Activated naive CD4-positive, alpha-beta T cell treated with anti-CD3 and anti-CD28 coated beads, Interleukin-2, amount 50 U/mL, for 16 hours (primary cell): ENCODE data around the gene NAT9.
A peak's percentile ranks its signal among the peaks of the same experiment; 100 is the strongest.

Experiments
- DNase-seq: peaks from one replicate; pipeline ENCODE4 v3.0.0-alpha.2; 2020

NAT9 gene

DNA sequence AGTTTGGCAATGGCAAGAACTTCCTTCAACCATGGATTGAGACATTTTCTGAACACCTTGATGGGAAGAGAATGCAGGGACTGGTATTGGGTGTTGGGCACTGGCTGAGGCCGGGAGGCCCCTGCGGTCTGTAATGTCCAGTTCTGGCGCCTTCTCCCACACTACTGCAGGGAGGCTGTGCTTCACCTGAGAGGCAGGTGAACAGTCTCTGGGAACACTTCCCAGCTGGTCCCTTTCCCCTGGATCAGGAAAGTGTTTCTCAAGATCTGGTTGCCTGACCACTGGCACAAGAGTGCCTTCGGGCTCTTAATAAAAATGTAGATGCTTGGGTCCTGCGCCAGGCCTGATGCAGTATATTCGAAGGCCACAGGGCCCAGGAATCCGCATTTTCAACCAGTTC is 28.5 kb upstream of the NAT9 start:
- DNase-seq, result no peak

GRCh38 chr17:74803971-74804370 is 27.8 kb upstream of the NAT9 start:
- DNase-seq, result no peak

DNA sequence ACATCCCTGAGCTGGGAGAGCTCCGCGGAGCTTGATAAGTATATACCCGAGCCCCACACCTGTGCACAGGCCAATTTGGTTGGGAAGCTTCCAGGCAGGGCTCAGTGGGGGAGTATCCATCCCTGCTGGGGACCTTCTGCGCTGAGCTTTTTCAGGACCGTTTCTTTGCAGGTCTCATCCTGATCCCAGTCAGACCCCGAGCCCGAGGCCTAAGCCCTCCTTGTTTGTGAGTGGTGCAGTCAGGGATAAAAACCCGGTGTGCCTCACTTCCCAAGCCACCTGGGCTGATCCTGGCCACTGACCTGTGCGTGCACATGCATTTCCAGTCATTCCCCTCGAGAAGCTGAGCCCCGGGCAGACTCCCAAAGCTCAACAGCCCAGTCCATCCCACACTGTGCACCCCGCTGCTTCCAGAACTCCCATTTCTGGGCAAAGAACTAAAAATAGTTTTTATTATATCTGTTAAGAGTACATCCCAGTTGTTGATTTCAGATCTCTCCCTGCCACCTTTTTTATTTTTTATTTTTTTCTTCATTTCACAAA is 27.3 kb upstream of the NAT9 start:
- no peak for DNase-seq

DNA sequence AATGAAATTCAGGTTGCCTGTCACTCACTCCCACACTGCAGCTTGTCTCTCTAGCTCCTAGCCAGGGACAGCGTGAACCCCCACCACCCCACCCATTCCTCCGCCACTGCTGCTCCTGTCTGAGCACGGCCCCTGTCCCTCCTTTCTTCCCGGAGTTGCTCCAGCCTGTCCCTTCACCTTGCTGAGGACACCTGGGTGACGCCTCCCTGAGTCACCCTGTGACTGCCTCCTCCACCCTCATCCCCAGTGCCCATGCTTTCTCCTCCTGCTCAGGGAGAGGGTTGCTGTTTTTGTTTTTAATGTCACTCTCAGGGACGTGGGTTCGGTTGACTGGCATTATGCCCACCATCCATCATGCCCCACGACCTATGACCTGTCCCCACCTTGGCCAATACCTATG is 25.8 kb upstream of the NAT9 start:
- no peak for DNase-seq

DNA sequence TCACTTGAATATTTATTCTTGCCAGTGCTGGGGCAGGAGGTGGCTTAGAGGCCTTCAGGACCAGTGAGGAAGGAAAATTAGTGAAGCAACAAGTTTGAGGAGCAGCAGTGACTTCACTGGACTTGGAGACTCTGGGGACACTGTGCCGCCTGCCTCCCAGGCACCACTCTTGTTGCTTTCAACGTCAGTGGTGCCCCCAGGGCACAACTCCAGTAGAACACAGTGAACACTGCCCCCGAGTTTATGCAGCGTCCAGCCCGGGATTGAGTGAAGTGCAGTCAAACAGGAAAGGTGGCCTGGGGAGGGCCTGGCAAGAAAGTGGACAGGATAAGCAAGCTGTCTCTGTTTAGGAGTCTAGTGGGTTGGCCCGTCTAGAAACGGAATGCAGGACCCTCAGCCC is 24.4 kb upstream of the NAT9 start:
- DNase-seq, result no peak

GRCh38 chr17:74799097-74799496 is 23.0 kb upstream of the NAT9 start:
- no peak for DNase-seq

DNA sequence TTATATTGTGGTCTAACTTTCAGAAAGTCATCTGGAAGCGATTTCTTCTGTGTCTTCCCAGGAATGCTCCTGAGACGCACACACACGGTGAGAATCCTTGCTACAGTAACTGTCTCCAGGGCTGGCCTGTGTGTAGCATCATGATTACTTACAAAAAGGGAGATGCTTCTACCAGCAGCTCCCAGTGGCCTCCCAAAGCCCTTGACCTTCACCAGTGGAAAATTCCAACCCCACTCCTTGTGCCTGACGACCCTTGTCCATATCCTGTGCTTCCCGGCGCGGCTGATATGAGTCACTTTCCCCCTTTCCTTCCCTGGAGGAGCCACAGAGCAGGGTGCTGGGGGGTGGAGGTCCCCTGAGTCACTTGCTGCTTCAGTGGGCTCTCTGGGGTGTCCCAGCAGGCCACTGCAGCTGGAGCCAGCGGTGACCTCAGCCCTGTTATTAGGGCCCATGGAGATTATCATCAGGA is 22.1 kb upstream of the NAT9 start:
- no peak for DNase-seq

DNA sequence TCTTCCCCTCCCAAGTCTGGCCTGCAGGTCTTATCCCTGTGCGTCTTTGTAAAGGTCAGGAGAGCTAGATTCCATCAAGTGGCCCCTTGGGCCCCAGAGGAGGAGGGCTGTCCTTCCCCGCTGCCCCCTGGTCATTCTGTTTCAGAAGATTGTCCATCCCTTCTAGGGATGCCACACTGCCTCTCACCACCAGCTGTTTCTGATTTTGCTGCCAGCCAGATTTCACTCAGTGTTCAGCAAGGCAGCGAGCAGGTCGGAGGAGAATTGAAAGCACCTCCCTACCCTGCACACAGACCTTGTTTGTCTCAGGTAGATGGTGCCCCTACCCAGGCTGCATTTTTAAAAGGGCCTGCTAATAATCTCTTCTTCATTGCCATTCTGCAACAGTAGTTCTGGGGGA is 21.7 kb upstream of the NAT9 start:
- no peak for DNase-seq

DNA sequence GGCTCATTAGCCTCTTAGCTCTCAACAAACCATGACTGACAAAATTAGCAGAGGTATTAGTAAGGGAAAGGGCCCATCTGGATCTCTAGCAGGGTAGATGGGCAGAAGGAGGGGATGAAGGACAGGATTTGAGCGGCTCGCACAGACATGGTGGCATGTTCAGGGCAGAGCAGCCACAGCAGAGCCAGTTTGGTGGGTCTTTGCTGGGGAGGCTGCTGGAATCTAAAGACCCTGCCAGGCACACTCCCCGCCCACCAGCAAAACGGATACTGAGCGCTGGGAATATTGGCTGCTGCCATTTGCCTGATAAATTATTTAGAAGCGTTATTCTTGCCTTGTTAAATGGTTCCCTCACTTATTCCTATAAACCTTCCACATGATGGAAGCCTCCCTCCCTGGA is 20.7 kb upstream of the NAT9 start:
- no peak for DNase-seq

- DNase-seq, result no peak
Observed at GRCh38 chr17:74796211-74796610, 20.1 kb upstream of the NAT9 start.

- no peak for DNase-seq
Observed at GRCh38 chr17:74795327-74796020, 19.3 kb upstream of the NAT9 start.

DNA sequence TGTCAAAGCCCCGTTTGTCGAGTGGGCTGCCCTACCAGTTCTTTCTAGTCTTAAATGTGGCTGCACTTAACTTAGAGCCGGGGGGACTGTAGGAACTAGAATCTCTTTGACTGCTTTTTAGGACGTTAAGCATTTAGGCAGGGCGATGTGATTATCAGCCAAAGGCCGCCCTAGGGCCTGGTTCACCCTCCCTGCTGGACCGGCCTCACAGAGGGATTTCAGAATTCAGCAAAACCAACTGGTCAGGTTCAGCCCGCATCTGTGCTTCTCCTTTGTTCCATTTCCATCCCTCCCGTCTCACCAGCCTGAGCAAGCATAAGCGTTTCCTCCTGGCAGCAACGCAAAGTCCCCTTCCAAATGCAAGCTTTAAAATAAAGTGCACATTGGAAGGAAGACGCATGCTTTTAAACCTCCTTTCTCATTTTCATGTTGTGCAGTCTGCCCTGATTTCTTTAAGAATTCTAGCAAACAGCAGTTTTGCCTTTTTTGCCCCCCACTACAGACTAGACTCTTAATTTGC is 16.5 kb upstream of the NAT9 start:
- no peak for DNase-seq

GRCh38 chr17:74790161-74791058 is 14.3 kb upstream of the NAT9 start:
- no peak for DNase-seq

DNA sequence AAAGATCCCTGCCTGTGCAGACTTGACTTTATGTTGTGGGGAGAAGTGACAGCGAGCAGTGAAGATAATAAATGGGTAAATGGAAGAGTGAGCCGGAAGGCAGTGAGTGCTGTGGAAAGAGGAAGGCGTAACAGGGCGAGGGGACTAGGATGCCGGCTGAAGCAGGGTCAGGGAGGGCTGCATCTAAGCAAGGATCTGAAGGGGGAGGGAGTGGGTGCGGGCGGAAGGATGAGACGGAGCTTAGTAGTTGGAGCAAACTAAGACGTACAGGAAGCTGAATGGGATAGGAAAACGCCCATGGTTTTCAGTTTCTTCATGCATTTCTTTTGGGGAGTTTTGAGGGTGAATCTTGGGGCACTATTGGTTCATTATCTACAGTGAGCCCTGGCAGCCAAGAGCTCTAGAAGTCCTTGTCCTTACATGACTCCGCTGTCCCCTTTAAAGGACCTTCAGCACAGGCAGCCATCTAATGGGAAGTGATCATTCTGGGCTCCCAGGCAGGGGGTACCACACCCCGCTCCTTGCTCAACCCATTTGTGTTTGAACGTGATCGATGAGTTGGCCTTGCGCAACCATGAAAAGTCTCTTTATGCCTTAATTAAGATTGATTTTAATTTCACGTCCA is 10.4 kb upstream of the NAT9 start:
- no peak for DNase-seq

GRCh38 chr17:74785981-74786360 is 9.8 kb upstream of the NAT9 start:
- no peak for DNase-seq

GRCh38 chr17:74785096-74785980 is 9.2 kb upstream of the NAT9 start:
- peak; percentile 31 for DNase-seq

DNA sequence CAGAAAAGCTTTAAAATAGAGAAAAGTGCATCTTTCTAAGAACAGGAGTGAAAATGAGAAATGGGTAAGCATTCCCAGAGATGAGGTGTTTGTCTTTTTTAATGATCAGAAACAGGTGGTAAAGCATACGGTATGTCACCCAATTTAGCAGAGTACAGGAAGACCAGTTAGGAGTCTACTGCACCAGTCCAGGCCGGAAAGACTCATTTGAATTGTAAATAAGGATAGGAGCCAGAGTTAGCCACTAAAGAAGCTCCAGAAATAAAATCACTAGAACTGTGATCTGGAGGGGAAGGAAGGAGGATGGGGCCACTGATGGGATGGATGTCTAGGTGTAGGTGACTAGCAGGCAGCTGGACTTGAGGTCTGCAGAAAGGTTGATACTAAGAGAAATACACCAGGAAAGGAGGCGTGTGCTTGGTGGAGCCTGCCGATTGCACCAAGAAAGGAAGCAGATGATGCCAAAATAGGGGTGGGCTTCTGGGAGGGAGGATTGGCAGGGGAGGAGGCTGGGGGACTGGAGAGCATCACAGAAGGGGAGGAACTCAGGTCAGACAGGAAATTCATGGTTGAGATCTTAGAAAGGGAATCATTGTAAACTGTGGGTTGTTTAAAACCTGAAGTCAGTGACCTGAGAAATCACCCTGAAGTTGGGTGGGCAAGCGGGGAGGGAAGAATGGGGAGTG is 8.1 kb upstream of the NAT9 start:
- no peak for DNase-seq

DNA sequence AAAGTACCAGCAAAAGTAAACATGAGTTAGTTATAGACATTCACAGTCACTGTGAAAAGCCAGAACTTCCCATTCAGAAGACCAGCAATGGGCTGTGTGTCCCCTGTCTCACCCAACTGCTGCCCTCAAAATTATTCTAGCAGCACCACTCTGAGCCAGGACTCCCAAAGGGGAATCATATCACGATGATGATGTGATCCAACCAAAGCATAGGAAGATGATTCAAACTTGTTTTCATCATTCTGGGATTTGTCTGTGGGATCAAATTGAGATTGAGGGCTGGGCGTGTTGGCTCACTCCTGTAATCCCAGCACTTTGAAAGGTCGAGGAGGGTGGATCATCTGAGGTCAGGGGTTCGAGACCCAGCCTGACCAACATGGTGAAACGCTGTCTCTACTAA is 6.4 kb upstream of the NAT9 start:
- no peak for DNase-seq

DNA sequence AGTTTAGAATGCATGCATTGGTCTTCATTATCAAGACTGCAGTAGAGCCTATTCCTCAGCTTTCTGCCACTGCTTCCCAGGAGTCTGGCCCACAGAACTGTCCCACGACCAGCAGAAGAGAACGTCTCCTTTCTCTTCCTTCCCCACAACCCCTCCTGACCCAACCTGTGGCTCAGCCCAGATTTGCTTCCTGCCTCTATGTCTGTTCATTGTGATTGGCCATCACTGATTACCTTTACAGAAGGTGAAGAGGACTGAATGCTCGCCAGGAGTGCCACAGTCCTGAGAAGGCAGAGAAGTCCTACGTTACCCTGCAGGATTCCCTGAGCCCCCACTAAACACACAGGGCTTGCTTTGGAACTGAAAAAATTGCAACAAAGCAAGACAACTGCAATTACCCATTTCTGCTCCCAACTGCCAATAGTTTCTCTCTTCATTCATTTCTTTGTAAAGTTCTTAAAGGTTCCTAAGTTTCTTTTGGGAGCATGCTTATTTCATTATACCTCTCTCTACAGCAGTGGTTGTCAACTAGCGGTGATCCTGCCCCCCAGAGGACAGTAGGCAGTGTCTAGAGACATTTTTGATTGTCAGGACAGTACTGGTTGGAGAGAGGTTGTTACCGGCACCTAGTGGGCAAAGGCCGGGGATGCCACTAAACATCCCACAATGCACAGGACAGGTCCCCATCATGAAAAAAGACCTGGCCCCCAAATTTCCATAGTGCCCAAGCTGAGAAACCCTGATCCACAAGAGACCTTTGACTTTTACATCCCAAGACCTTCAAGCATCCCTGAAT is 4.5 kb upstream of the NAT9 start:
- DNase-seq, result no peak

DNA sequence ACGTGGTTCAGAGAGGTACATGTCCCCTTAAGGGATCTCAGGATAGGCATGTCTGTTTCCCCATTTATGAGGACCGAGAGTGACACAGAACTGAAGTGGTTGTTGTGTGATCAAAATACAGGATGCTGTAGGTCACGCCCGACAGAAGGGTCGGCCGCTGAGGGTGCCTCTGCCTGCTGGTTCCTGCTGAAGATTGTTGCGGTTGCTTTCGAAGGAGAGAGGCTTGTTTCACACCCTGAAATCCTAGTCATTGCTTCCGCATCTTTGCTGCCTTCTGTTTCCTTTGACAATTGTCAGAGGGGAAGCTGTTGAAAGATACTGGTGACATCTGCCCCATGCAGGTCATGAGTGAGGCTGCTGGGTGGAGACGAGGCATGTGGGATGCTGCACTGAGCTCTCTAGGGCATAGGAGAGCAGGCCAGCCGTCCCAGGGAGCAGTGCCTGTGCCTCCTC is 3.8 kb upstream of the NAT9 start:
- peak; percentile 55 for DNase-seq

DNA sequence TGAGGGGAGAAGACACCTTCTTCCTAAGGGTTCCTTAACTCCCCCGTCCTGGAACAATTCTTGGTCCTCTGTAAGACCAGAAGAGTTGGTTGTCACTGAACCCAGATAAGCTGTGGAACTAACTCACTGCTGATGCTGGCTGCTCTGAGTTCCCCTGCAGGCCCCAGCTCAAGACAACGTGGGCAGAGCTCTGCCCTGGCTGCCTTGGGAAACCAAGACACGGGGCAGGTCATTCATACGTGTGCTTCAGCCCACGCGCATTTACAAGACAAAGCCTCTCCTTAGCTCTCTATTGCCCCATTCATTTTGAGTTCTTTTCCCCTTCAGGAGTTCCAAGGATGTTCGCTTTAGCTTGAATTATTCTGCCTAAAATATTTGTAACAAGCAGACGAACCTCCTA is 3.4 kb upstream of the NAT9 start:
- no peak for DNase-seq
